NCI-H1105 treated with DMSO at 0.1 percent for 48 hours (cell line): ENCODE results near the gene GIPC1.
"Not testable (repeated sequence)": the region's sequence is repeated elsewhere in the genome, so short reads cannot be mapped to it uniquely, and the experiment has no call there.

Experiments used
- DNase-seq: peaks from one replicate; lab custom pipeline; 2025; lab: John Stamatoyannopoulos, UW

The GIPC1 gene

GRCh38 chr19:14470031-14470876 is 25.7 kb downstream of the GIPC1 start:
- no peak for DNase-seq

GRCh38 chr19:14467816-14468215 is 28.1 kb downstream of the GIPC1 start:
- DNase-seq: no peak

GRCh38 chr19:14467391-14467790 is 28.5 kb downstream of the GIPC1 start:
- no peak for DNase-seq

GRCh38 chr19:14463747-14464146 is 32.2 kb downstream of the GIPC1 start:
- no peak for DNase-seq

GRCh38 chr19:14462401-14462800 is 33.5 kb downstream of the GIPC1 start:
- DNase-seq: not testable (repeated sequence)

GRCh38 chr19:14460935-14461334 is 35.0 kb downstream of the GIPC1 start:
- DNase-seq: no peak

- DNase-seq: no peak
Observed at GRCh38 chr19:14459703-14460102, 36.2 kb downstream of the GIPC1 start.

GRCh38 chr19:14452303-14452702 is 43.6 kb downstream of the GIPC1 start:
- DNase-seq: not testable (repeated sequence)

GRCh38 chr19:14450876-14451275 is 45.1 kb downstream of the GIPC1 start:
- DNase-seq: no peak

GRCh38 chr19:14450168-14450874 is 45.6 kb downstream of the GIPC1 start:
- DNase-seq: no peak

- DNase-seq: no peak
Observed at GRCh38 chr19:14449321-14449720, 46.6 kb downstream of the GIPC1 start.

GRCh38 chr19:14446336-14447036 is 49.4 kb downstream of the GIPC1 start:
- DNase-seq: no peak

- DNase-seq: no peak
Observed at GRCh38 chr19:14443632-14444216, 52.2 kb downstream of the GIPC1 start.

GRCh38 chr19:14442891-14443631 is 52.9 kb downstream of the GIPC1 start:
- no peak for DNase-seq

GRCh38 chr19:14441041-14441938 is 54.6 kb downstream of the GIPC1 start:
- DNase-seq: no peak

GRCh38 chr19:14440049-14440448 is 55.9 kb downstream of the GIPC1 start:
- DNase-seq: no peak

GRCh38 chr19:14439014-14439413 is 56.9 kb downstream of the GIPC1 start:
- DNase-seq: no peak

- DNase-seq: no peak
Observed at GRCh38 chr19:14437578-14438140, 58.3 kb downstream of the GIPC1 start.

GRCh38 chr19:14435320-14436050 is 60.4 kb downstream of the GIPC1 start:
- DNase-seq: no peak
